Activated CD4-positive, alpha-beta T cell treated with anti-CD3 and anti-CD28 coated beads, Interleukin-2, amount 50 U/mL, for 48 hours (primary cell): ENCODE results near the gene TMEM39B.
"Not testable (repeated sequence)": the region's sequence is repeated elsewhere in the genome, so short reads cannot be mapped to it uniquely, and the experiment has no call there.

Experiments
- DNase-seq, 2 experiments: peaks; one replicate each; pipeline ENCODE4 v3.0.0-alpha.2; 2020

Gene TMEM39B

GRCh38 chr1:32113436-32113835 is 40.7 kb downstream of the TMEM39B start:
- DNase-seq: not testable (repeated sequence)

- no peak for DNase-seq
Measured at GRCh38 chr1:32114420-32114819, 41.7 kb downstream of the TMEM39B start.

GRCh38 chr1:32115496-32115895 is 42.8 kb downstream of the TMEM39B start:
- DNase-seq: no peak

GRCh38 chr1:32116531-32116930 is 43.8 kb downstream of the TMEM39B start:
- no peak for DNase-seq

- DNase-seq: no peak
Measured at GRCh38 chr1:32122151-32122550, 49.4 kb downstream of the TMEM39B start.

GRCh38 chr1:32123361-32123760 is 50.6 kb downstream of the TMEM39B start:
- not testable (repeated sequence) for DNase-seq

- DNase-seq: no peak
Measured at GRCh38 chr1:32125313-32125712, 52.6 kb downstream of the TMEM39B start.

- DNase-seq: no peak
Measured at GRCh38 chr1:32126770-32127169, 54.0 kb downstream of the TMEM39B start.

- no peak for DNase-seq
Measured at GRCh38 chr1:32127409-32128198, 54.9 kb downstream of the TMEM39B start.

GRCh38 chr1:32128479-32128878 is 55.7 kb downstream of the TMEM39B start:
- DNase-seq: no peak

GRCh38 chr1:32128964-32129363 is 56.2 kb downstream of the TMEM39B start:
- DNase-seq: no peak

- not testable (repeated sequence) for DNase-seq
Measured at GRCh38 chr1:32133950-32134280, 61.2 kb downstream of the TMEM39B start.

- no peak for DNase-seq
Measured at GRCh38 chr1:32137111-32137510, 64.4 kb downstream of the TMEM39B start.

GRCh38 chr1:32138965-32139364 is 66.2 kb downstream of the TMEM39B start:
- DNase-seq: no peak

GRCh38 chr1:32142446-32143301 is 69.9 kb downstream of the TMEM39B start:
- no peak for DNase-seq

- DNase-seq: not testable (repeated sequence)
Measured at GRCh38 chr1:32143302-32143695, 70.6 kb downstream of the TMEM39B start.

GRCh38 chr1:32144033-32144432 is 71.3 kb downstream of the TMEM39B start:
- no peak for DNase-seq

GRCh38 chr1:32147799-32148198 is 75.1 kb downstream of the TMEM39B start:
- not testable (repeated sequence) for DNase-seq

- DNase-seq: no peak
Measured at GRCh38 chr1:32150847-32151246, 78.1 kb downstream of the TMEM39B start.

GRCh38 chr1:32151319-32151787 is 78.6 kb downstream of the TMEM39B start:
- DNase-seq: no peak
